Right atrium auricular region (tissue), 2 donors: ENCODE results near the gene IWS1. TPM values are rescaled to one million over a fixed set of nuclear protein-coding genes. Genes with fewer than 3 reads are reported as not detected.

Experiments
- DNase-seq: peaks from one replicate; pipeline ENCODE4 v3.0.0-alpha.2; 2019; ENCODE audit warnings: low spot score
- H3K27ac ChIP-seq, 2 donors: fragments of 200-600 bp; sonication (generic); 1 replicate in 1 of 2; 2 replicates in 1 of 2; pipeline ENCODE4 v1.5.1; 2016 to 2019
- H3K27me3 ChIP-seq, 2 donors: fragments of 200-600 bp; sonication (generic); one replicate each; pipeline versions ENCODE4 v1.5.1 to v1.6.0; 2017 to 2019
- H3K36me3 ChIP-seq: fragments of 200-600 bp; sonication (generic); one replicate; pipeline ENCODE4 v1.5.1; 2016
- H3K4me1 ChIP-seq, 2 donors: fragments of 200-600 bp; sonication (generic); one replicate each; pipeline versions ENCODE4 v1.5.1 to v1.6.0; 2017 to 2019
- H3K4me3 ChIP-seq, 2 donors: fragments of 200-600 bp; sonication (generic); 1 replicate in 1 of 2; 2 replicates in 1 of 2; pipeline ENCODE4 v1.5.1; 2017 to 2019; ENCODE audit warnings: mild to moderate bottlenecking in 1 of 2, moderate library complexity in 1 of 2
- H3K9me3 ChIP-seq, 2 donors: fragments of 200-600 bp; sonication (generic); one replicate each; pipeline ENCODE4 v1.5.1; 2019
- CTCF ChIP-seq, 2 donors: fragments of 200-600 bp; sonication (generic); IDR thresholded peaks; one replicate each; pipeline ENCODE4 v1.5.1; 2019; ENCODE audit warnings: antibody characterized with exemption in 2 of 2
- total RNA-seq, 2 donors: library from RNA; depleted of rRNA; stranded (reverse); fragments of >200 nt; gene quantifications; one replicate each; pipeline ENCODE4 v1.1.0, GENCODE V29; 2016

IWS1 gene
- total RNA-seq, 2 donors from 2014 or later: 43.3 to 46.4 TPM

- no peak for TF ChIP-seq CTCF (IDR thresholded peaks at IDR 0.05)
- Histone ChIP-seq H3K27ac (no peak overlapping the region), H3K27me3 (no peaks in the 10 kb centered on the region), H3K36me3 (no peaks in the 10 kb centered on the region), H3K9me3 (peaks cover 0 to 11% of the 10 kb centered on the region in 2 donors), H3K4me1 (no peaks in the 10 kb centered on the region), H3K4me3 (no peak overlapping the region)
- peak; percentile 21 for DNase-seq
Observed at GRCh38 chr2:127559454-127559853, 33.2 kb upstream of the IWS1 start.

DNA sequence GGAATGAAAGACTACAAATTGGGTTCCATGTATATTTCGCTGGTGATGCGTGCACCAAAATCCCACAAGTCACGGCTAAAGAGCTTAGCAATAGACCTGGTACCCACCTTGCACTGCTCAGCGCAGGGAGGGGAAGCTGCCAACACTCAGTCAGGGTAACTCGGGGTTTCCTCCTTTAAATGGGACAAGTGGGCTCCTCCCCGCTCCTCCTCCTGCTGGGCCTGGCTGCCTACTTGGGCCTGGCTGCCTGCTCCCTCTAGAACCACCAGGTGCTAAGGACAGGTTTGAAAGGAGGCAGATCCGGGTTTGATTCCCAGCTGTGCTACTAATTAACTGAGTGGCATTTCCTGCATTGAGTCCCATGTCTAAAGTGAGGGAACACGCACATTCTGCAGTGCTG is 32.6 kb upstream of the IWS1 start:
- Histone ChIP-seq H3K4me3 (no peak overlapping the region), H3K4me1 (no peaks in the 10 kb centered on the region), H3K27me3 (no peaks in the 10 kb centered on the region), H3K9me3 (peaks cover 0 to 11% of the 10 kb centered on the region in 2 donors), H3K27ac (no peak overlapping the region), H3K36me3 (no peaks in the 10 kb centered on the region)
- TF ChIP-seq CTCF (IDR thresholded peaks at IDR 0.05): no peak
- peak; percentile 30 for DNase-seq

DNA sequence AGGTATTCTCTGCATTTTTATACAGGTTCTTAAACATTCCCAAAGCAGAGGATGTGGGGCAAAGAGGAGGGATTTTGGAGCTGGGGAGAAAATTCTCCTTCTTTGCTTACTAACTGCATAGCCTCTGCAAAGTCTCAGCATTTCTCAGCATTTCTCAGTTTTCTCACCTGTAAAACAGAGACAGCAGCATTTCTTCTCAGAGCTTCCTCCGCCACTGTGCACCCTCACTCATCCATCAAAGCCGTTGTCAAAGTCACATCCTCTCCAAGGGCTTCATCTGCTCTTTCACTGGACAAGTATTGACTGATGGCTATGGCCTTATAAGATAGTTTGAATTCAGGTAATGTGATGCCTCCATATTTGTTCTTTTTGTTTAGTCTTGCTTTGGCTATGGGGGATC is 26.6 kb upstream of the IWS1 start:
- TF ChIP-seq CTCF (IDR thresholded peaks at IDR 0.05): no peak
- peaks cover 0 to 11% of the 10 kb centered on the region in 2 donors for H3K9me3 ChIP-seq
- H3K27ac ChIP-seq: no peak overlapping the region
- H3K4me3 ChIP-seq: no peak overlapping the region
- H3K36me3 ChIP-seq: no peaks in the 10 kb centered on the region
- H3K27me3 ChIP-seq: no peaks in the 10 kb centered on the region
- DNase-seq: no peak
- no peaks in the 10 kb centered on the region for H3K4me1 ChIP-seq

GRCh38 chr2:127552336-127552735 is 26.0 kb upstream of the IWS1 start:
- Histone ChIP-seq H3K9me3 (peaks cover 0 to 11% of the 10 kb centered on the region in 2 donors), H3K27me3 (no peaks in the 10 kb centered on the region), H3K4me1 (no peaks in the 10 kb centered on the region), H3K4me3 (no peak overlapping the region), H3K36me3 (no peaks in the 10 kb centered on the region), H3K27ac (no peak overlapping the region)
- peak; percentile 26 for DNase-seq
- TF ChIP-seq CTCF (IDR thresholded peaks at IDR 0.05): no peak

- no peak overlapping the region for H3K27ac ChIP-seq
- peaks cover 0 to 5% of the 10 kb centered on the region in 2 donors for H3K9me3 ChIP-seq
- no peaks in the 10 kb centered on the region for H3K27me3 ChIP-seq
- TF ChIP-seq CTCF (IDR thresholded peaks at IDR 0.05): no peak
- H3K36me3 ChIP-seq: no peaks in the 10 kb centered on the region
- H3K4me1 ChIP-seq: no peaks in the 10 kb centered on the region
- DNase-seq: peak; percentile 44
- no peak overlapping the region for H3K4me3 ChIP-seq
Observed at GRCh38 chr2:127551221-127551930, 25.1 kb upstream of the IWS1 start.

GRCh38 chr2:127546797-127547196 is 20.5 kb upstream of the IWS1 start:
- Histone ChIP-seq H3K4me3 (no peak overlapping the region), H3K4me1 (no peaks in the 10 kb centered on the region), H3K27me3 (no peaks in the 10 kb centered on the region), H3K9me3 (no peaks in the 10 kb centered on the region), H3K36me3 (no peaks in the 10 kb centered on the region), H3K27ac (no peak overlapping the region)
- no peak for TF ChIP-seq CTCF (IDR thresholded peaks at IDR 0.05)
- DNase-seq: no peak
